Mesodermal cell (in vitro differentiated cells): Measurements from ENCODE around the gene SMIM10L1.

Experiments
- H3K27ac ChIP-seq: 2 replicates; pipeline ENCODE4 v1.7.0; 2013; ENCODE audit warnings: mild to moderate bottlenecking, low read depth, low read length, moderate library complexity; ENCODE audit not compliant: severe bottlenecking
- H3K36me3 ChIP-seq: 2 replicates; pipeline ENCODE4 v1.7.1; 2013; ENCODE audit warnings: mild to moderate bottlenecking, low read length, moderate library complexity; ENCODE audit not compliant: control insufficient read depth, insufficient read depth
- H3K4me1 ChIP-seq: one replicate; pipeline ENCODE4 v1.7.1; 2013; ENCODE audit warnings: mild to moderate bottlenecking, low read length; ENCODE audit not compliant: insufficient read depth, control insufficient read depth, poor library complexity, severe bottlenecking
- H3K4me3 ChIP-seq: 2 replicates; pipeline ENCODE4 v1.7.0; 2013; ENCODE audit warnings: low read length, control low read depth, mild to moderate bottlenecking; ENCODE audit not compliant: insufficient read depth, poor library complexity, severe bottlenecking; ENCODE audit errors: extremely low read depth
- H3K9me3 ChIP-seq: 2 replicates; pipeline ENCODE4 v1.7.1; 2013; ENCODE audit warnings: mild to moderate bottlenecking, low read length, moderate library complexity; ENCODE audit not compliant: control insufficient read depth
- WGBS, 2 experiments: methylation state at CpG; one replicate each; pipeline ENCODE4 v1.1.5; 2013; ENCODE audit warnings: missing lambda C conversion rate in 2 of 2; ENCODE audit not compliant: insufficient coverage in 2 of 2; 5-methylcytosine and 5-hydroxymethylcytosine counted together

Gene SMIM10L1

DNA sequence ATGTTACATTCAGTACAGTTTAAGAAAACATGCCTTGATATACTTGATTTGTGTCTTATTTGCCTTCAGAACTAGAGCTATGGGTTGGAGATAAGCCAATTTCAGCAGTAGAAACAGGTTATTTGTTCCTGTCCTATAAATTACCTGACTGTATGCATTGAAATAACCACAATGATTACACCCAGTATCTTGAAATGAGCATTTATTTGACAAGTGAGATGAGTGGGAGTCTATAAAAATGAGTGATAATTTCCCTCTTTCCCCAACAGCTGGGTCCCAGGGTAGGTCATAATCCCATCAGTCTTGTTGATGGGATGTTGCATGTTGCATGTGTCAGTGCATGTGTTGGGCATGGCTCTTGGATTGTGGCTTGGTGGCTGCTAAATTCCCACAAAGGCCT is 12.0 kb downstream of the SMIM10L1 start:
- Histone ChIP-seq H3K4me1 (no peaks in the 10 kb centered on the region), H3K36me3 (no peaks in the 10 kb centered on the region), H3K4me3 (no peak overlapping the region), H3K9me3 (no peaks in the 10 kb centered on the region), H3K27ac (no peak overlapping the region)

DNA sequence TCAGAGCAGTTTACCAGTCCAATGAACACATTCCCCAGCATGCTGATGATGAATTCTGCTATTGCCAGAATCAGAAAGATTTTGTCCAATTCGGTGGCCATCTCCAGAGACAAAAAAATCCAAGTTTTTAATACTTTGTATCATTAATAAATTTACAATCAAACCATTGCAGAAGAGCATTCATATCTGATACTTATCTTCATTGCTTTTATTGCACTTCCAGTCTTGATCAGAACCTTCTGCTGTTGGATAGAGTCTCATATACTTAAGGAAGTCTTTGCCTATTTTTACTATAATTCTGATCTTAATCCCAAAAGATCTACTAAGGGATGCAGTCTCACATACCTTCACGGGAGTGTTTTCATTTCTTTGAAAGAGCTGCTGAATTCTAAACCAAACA is 15.8 kb downstream of the SMIM10L1 start, which contains the start of gene TAS2R42:
TAS2R42 (minus strand) TSS at position 101 of the 400 bp plus-strand sequence; CDS start at position 101, 0 bp downstream.
- Histone ChIP-seq H3K36me3 (no peaks in the 10 kb centered on the region), H3K9me3 (no peaks in the 10 kb centered on the region), H3K27ac (no peak within 1 kb of the TSS), H3K4me1 (no peaks in the 10 kb centered on the region), H3K4me3 (no peak within 1 kb of the TSS)
- 70 to 100% methylated on average over 1 to 2 of the region's 2 CpGs for WGBS, 2 experiments

DNA sequence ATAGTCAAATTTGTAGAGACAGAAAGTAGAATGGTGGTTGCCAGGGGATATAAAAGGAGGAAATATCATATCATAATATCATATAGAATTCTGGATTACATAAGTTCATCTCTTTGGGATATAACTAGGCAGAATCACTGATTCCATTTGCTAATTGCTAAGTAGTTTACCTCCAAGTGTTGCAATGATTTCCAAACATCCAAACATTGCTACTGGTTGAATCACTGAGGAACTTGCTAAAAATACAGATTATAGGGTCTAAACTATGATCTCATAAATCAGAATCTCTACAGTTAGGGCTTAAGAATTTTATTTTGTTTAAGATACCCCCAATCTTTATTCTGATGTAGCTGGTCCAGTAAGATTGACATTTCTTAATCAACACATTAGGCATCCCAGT is 31.8 kb downstream of the SMIM10L1 start:
- H3K36me3 ChIP-seq: no peaks in the 10 kb centered on the region
- no peak overlapping the region for H3K4me3 ChIP-seq
- H3K27ac ChIP-seq: no peak overlapping the region
- no peaks in the 10 kb centered on the region for H3K9me3 ChIP-seq
- H3K4me1 ChIP-seq: no peaks in the 10 kb centered on the region

DNA sequence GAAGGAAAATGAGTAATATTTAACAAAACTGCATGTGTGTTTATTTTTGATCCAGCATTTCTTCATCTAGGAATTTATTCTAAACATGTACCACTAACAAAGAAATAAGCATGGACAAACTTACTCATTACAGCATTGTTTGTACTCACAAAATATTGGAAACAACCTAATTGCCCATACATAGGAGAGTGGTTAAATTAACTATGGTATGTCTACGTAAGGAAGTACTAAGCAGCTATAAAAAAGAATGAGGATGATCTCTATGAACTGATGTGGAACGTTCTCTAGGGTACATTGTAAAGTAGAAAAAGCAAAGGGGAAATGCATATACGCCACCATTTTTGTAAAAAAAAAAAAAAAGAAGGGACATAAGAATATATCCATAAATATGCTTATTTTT is 33.2 kb downstream of the SMIM10L1 start:
- Histone ChIP-seq H3K36me3 (no peaks in the 10 kb centered on the region), H3K4me1 (no peaks in the 10 kb centered on the region), H3K27ac (no peak overlapping the region), H3K4me3 (no peak overlapping the region), H3K9me3 (no peaks in the 10 kb centered on the region)
- 89% methylated on average over 2 of the region's 3 CpGs; no CpG with 5 or more reads in 1 of the 2 experiments for WGBS, 2 experiments

DNA sequence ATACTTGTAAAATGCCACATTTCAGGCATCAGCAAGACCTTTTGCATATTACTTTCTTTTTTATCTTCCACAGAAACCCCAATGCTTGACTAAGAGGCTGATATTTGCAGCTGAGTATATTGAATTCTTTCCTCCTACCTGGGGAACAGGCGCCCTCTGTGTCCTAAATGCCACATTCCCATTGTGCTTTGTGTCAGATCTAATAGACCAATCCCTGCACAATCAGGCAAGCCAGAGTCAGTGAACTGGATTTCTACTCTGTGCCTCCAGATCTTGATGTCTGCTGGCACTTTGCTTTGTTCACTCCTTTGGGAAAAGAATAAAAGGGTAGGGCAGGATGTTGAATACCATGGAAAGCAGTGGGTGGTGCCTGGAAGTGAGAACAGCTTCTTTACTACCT is 38.1 kb downstream of the SMIM10L1 start:
- Histone ChIP-seq H3K27ac (no peak overlapping the region), H3K36me3 (no peaks in the 10 kb centered on the region), H3K4me3 (no peak overlapping the region), H3K4me1 (no peaks in the 10 kb centered on the region), H3K9me3 (no peaks in the 10 kb centered on the region)
- WGBS, 2 experiments: 60 to 100% methylated on average over 1 of the region's 1 CpG
